ENCODE results near the gene HTR4.
"Not testable (repeated sequence)": the region's sequence is repeated elsewhere in the genome, so short reads cannot be mapped to it uniquely, and the experiment has no call there.

HTR4 gene

GRCh38 chr5:148471379-148471778, 182.9 kb downstream of the HTR4 start:
- no peak for DNase-seq (ENCODE audit: low read depth)
- TF ChIP-seq, protein P1, sequence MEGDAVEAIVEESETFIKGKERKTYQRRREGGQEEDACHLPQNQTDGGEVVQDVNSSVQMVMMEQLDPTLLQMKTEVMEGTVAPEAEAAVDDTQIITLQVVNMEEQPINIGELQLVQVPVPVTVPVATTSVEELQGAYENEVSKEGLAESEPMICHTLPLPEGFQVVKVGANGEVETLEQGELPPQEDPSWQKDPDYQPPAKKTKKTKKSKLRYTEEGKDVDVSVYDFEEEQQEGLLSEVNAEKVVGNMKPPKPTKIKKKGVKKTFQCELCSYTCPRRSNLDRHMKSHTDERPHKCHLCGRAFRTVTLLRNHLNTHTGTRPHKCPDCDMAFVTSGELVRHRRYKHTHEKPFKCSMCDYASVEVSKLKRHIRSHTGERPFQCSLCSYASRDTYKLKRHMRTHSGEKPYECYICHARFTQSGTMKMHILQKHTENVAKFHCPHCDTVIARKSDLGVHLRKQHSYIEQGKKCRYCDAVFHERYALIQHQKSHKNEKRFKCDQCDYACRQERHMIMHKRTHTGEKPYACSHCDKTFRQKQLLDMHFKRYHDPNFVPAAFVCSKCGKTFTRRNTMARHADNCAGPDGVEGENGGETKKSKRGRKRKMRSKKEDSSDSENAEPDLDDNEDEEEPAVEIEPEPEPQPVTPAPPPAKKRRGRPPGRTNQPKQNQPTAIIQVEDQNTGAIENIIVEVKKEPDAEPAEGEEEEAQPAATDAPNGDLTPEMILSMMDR (conservative IDR thresholded peaks at IDR 0.05; ENCODE audit: low read depth, low read length) = no peak
- no peak overlapping the region for H3K4me3 ChIP-seq (ENCODE audit: low read length)

DNA sequence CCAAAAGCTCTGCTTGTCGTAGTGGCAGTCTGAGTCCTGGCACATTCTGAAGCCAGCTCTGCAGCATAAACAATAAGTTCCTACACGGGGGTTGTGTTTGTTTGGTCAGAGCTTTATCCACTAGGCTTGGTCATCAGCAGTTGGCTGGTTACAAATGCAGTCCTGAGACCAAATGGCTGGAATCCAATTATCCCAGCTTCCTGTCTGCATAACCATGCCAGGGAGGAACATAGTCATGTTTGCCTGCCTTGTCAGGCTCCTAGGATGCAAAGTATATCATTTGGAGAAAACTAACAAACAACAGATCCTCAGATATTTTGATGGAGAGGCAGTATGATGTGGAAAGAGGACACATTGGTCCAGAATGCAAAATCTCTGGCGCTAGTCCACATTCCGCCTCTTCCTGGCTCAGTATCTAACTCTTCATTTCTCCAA, 184.8 kb downstream of the HTR4 start:
- H3K4me3 ChIP-seq (ENCODE audit: low read length) = no peak overlapping the region
- TF ChIP-seq, protein P1 (conservative IDR thresholded peaks at IDR 0.05; ENCODE audit: low read depth, low read length) = no peak
- peak; percentile 69 for DNase-seq (ENCODE audit: low read depth)

GRCh38 chr5:148468746-148469145, 185.6 kb downstream of the HTR4 start:
- DNase-seq (ENCODE audit: low read depth); H3K4me3 ChIP-seq (ENCODE audit: low read length): not testable (repeated sequence)

- TF ChIP-seq, protein P1 (conservative IDR thresholded peaks at IDR 0.05; ENCODE audit: low read depth, low read length) = no peak
- no peak for DNase-seq (ENCODE audit: low read depth)
- H3K4me3 ChIP-seq (ENCODE audit: low read length) = no peak overlapping the region
Observed at GRCh38 chr5:148467958-148468357, 186.4 kb downstream of the HTR4 start.

DNA sequence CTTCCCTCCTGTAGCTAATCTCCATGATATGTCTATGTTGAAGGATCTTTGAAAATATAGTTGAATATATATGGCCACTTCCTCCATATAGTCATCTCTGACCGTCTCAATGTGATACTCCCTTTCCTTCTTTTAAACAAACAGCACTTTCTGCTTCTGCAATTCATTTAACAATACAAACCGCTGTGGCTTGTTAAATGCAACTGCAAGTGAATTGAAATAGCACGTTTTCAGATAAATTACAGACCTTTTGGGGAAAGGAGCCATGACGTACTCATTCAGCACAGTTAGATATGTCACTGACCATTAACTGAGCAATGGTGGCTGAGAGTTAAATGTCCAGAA, 188.1 kb downstream of the HTR4 start:
- TF ChIP-seq, protein P1 (conservative IDR thresholded peaks at IDR 0.05; ENCODE audit: low read depth, low read length) = no peak
- H3K4me3 ChIP-seq (ENCODE audit: low read length) = no peak overlapping the region
- DNase-seq (ENCODE audit: low read depth) = no peak

- no peak for DNase-seq (ENCODE audit: low read depth)
- TF ChIP-seq, protein P1 (conservative IDR thresholded peaks at IDR 0.05; ENCODE audit: low read depth, low read length) = no peak
- no peak overlapping the region for H3K4me3 ChIP-seq (ENCODE audit: low read length)
Observed at GRCh38 chr5:148465381-148466235, 188.7 kb downstream of the HTR4 start.

DNA sequence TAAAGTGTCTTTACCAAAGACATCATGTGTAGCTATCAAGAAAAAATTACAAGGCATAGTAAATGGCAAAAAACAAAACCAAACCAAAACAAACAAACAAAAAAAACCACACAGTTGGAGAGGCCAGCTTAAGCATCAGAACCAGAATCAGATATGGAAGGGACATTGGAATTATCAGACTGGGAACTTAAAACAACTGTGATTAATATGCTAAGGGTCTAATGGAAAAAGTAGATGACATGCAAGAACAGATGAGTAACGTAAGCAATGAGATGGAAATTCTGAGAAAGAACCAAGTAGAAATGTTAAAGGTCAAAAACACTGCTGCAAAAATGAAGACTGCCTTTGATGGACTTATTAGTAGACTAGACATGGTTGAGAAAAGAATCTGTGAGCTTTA, 194.7 kb downstream of the HTR4 start:
- H3K4me3 ChIP-seq (ENCODE audit: low read length) = no peak overlapping the region
- no peak for DNase-seq (ENCODE audit: low read depth)
- TF ChIP-seq, protein P1 (conservative IDR thresholded peaks at IDR 0.05; ENCODE audit: low read depth, low read length) = no peak
